SIG-M5 treated with dmso at 0.1 percent for 504 hours (cell line): ENCODE results near the gene CELF1.
"Not testable (repeated sequence)": the region's sequence is repeated elsewhere in the genome, so short reads cannot be mapped to it uniquely, and the experiment has no call there.

ENCODE experiments used
- DNase-seq: peaks from one replicate; lab custom pipeline; 2025; ENCODE audit not compliant: unreplicated experiment; lab: John Stamatoyannopoulos, UW

Gene CELF1

DNA sequence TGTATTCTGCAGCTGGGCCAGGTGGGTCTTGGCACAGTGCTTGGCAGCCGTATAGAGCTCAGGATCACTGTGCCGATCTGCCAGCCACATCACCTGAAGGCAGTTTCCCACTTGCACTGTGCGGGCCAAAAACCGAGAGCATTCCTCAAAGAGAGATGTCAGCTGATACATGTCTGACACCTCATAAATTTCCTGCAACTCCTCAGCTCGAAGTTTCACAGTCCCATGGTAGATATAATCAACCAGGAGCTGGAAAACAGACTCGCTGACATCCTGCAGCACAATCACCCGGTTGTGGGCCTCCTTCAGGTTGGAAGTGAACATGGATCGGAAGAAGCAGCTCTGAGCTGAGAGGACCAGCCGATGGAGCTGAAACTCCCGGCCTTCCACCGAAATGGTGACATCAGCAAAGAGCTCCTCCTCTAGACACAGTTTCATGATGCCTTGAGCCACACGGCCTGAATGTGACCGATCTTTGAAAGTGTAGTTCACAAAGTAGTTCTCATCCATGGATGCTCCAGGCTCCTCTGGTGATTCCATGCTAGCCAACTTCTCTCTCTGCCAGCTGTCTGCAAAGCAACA, 24.6 kb upstream of the CELF1 start:
- no peak for DNase-seq

DNA sequence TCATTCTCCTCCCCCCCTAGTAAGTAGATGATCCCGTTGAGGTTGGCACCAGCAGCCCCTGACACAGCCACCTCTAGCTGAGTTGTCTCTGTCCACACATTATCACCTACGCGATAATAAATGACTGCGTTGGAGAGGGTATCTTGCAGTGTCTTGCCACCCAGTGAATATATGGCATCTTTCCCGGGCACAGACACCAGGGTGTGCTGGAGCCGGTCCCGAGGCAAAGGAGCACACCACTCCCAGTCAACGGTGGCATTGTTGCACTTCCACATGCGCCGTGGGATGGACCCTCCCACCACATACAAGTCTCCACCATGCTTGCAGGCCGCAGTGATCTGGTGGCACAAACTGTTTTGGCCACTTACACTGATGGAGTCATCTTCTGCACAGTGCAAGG, 20.4 kb upstream of the CELF1 start:
- no peak for DNase-seq

DNA sequence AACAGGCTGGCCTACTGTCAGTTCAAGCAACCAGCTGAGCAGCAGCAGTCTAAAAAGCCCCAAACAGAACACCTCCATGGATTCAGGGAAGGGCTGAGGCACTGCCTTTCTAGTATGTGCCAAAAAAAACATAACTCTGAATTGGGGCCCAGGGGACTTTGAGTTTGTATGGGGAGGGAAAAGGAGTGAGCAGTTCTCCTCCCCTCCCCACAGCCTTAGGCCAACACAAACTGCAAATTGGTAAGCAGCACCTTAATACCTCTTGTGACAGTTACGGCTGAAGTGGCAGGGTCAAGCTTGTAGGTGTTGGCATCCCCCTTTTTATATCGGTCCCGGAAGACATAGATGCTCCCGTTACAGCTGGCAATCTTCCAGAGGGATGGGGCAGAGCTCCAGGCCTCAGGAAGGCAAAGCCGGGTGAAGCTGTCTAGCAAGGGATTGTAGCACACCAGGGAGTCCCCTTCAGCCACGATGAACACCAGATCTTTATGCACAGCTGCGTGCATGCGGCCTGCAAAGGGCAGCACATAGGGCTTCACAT, 19.9 kb upstream of the CELF1 start:
- DNase-seq: no peak

DNA sequence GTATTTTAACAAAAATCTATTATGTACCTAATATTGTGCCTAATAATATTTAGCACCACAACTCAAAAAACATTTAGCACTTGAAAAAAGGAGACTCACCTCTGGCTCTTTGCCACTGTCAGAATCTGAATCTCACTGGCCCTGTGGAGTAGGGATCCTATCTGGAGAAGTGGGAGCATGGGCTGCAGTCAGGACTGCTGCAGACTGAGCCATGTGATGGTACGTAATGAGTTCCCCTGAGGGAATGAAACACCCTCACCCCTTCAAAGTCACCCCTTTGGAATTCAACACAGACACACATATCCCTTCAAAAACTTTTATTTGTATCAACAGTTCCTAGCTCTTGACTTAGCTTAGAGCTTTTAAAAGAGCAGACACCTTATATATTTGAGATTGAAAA, 19.0 kb upstream of the CELF1 start:
- no peak for DNase-seq

DNA sequence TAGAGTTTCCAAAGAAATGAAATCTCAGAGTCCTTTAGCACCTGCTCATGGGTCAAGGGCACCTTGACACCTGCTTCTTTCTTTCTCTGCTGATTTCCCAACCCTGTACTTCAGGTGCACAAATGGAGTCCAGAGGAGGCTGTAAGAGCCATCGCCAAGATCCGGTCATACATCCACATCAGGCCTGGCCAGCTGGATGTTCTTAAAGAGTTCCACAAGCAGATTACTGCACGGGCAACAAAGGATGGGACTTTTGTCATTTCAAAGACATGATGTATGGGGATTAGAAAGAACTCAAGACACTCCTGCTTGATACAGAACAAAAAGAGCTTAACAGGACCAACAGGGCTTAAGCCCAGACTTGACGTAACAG, 18.4 kb upstream of the CELF1 start:
- DNase-seq: no peak

DNA sequence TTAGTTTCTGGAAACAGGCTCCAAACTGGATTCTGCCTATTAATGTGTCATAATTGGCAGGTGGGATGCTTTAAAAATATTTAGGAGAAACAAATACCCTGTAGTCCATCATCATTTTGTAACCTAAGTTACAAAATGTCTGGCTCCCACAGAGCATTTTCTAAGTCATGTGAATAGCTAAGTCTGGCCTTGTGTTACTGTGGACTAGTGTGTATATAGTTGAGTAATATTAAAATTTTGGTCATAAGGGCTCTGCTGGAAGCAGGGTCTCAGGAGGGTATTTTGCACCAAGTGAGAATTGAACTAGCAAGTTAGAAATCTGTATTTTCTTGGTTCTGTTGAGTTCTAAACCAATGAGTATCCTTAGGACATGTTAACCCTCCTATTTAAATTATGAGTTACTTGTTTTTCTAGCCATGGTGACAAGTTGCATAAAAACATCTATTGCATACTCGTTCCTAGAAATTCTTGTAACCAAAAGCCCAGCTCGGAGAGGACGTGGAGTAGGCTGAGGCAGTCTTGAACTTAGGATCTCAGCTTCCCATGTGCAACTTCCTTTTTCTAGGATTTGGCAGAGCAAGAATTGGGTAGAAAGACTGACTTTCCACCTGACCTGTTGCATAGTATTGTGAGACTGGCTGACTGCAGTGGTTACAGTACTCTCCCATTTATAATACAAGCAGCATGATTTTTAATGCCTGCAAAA, 17.9 kb upstream of the CELF1 start:
- DNase-seq: no peak

DNA sequence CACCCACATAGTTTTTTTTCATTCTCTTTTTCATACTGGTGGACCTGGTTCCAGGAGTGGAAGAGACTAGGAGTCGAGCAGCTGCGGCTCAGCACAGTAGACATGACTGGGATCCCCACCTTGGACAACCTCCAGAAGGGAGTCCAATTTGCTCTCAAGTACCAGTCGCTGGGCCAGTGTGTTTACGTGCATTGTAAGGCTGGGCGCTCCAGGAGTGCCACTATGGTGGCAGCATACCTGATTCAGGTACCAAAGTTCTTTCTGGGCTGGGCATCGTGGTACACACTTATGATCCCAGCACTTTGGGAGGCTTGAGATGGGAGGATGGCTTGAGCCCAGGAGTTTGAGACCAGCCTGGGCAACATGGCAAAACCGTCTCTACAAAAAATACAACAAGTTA, 16.7 kb upstream of the CELF1 start:
- no peak for DNase-seq

DNA sequence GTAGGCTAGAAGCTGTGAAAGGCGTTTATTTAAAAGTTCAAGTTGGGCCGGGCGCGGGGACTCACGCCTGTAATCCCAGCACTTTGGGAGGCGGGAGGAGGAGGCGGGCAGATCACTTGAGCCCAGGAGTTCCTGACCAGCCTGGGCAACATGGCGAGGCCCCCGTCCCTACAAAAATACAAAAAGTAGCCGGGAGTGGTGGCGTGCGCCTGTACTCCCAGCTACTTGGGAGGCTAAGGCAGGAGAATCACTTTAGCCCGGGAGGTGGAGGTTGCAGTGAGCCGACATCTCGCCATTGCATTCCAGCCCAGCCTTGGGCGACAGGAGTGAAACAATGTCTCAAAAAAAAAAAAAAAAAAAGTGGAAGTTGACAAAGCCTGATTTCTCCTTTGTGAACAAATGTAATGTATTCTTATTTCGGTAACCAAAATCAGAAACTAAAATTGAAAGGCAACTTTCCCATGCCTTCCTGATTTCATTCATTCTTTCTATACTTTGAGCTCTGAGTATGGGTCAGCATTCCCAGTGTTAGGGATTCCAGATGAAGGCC, 13.3 kb upstream of the CELF1 start:
- DNase-seq: no peak

DNA sequence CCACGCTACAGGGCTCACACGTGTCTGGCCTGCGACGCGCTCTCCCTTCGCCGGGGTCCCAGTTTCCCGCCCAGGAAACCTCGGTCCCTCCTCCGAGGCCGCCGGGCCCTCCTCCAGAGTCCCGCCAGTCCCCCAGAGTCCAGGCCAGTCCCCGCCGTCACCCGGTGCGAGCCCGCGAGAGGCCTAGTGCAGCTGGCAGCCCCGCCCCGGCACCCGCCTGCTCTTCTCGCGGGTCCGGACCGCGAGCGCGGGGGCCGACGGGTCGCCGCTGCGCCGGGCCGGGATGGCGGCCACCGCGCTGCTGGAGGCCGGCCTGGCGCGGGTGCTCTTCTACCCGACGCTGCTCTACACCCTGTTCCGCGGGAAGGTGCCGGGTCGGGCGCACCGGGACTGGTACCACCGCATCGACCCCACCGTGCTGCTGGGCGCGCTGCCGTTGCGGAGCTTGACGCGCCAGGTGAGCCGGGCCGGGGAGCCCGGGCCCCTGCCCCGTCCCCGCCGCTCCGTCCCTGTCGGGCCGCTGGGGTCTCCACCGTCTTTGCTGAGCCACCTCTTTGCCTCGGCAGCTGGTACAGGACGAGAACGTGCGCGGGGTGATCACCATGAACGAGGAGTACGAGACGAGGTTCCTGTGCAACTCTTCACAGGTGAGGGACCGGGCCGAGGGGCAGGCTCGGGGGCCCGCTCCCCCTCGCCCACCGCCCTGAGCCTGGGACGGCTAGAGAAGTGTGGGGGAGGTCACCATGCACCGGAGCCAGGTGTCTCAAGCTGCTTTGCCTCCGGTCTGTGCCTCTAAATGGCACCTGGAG, 12.6 kb upstream of the CELF1 start, which contains the start of gene PTPMT1:
Gene PTPMT1, plus strand, starts transcription at position 260 of the 809 bp plus-strand sequence. Its CDS starts 24 bp downstream, at position 284.
- peak; percentile 45 for DNase-seq

DNA sequence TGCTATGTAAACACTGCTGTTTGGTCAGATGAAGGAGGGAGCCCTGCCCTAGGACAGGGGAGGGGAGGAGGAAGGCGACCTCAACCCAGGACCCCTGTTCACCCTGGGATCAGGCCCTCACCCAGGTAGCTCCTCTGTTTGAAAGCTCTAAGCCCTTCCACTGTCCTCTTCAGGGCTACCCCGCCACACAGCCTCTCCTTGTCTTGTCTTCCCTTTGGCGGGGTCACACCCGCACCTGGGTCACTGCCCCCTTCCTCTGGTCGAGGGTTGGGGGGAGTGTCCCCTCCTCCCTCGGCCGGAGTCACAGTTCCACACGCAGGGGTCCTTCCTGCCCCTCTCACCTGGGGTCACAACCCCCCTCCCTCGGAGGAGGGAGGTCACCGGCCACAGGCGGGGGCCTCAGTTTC, 12.0 kb upstream of the CELF1 start:
- DNase-seq: no peak

DNA sequence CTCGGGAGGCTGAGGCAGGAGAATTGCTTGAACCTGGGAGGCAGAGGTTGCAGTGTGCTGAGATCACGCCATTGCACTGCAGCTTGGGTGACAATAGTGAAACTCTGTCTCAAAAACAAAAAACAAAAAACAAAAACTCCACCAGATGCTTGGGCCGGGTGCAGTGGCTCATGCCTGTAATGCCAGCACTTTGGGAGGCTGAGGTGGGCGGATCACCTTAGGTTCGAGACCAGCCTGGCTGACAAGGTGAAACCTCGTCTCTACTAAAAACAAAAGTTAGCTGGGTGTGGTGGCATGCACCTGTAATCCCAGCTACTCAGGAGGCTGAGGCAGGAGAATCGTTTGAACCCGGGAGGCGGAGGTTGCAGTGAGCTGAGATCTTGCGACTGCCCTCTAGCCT, 11.4 kb upstream of the CELF1 start:
- DNase-seq: not testable (repeated sequence)

DNA sequence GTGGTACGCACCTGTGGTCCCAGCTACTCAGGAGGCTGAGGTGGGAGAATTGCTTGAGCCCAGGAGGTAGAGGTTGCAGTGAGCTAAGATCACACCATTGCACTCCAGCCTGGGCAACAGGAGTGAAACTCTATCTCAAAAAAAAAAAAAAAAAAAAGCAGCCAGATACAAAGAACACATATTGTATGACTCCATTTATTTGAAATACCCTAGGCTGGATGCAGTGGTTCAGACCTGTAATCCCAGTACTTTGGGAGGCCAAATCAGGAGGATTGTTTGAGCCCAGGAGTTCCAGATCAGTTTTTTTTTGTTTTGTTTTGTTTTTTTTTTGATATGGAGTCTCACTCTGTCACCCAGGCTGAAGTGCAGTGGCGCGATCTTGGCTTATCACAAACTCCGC, 9.5 kb upstream of the CELF1 start:
- not testable (repeated sequence) for DNase-seq

DNA sequence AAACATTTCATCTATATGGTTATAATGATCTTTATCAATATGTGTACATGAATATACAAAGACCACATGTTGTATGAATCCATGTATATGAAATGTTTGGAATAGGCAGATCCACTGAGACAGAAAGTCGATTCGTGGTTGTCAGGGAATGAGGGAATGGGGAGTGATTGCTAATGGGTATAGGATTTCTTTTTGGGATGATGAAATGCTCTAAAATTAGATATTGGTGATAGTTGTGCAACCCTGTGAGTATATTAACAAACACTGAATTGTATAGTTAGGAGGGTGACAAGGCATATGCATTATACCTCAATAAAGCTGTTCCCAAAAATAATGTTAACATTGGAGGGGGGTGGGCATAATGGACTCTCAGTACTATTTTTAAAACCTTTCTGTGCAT, 7.5 kb upstream of the CELF1 start:
- peak; percentile 62 for DNase-seq

DNA sequence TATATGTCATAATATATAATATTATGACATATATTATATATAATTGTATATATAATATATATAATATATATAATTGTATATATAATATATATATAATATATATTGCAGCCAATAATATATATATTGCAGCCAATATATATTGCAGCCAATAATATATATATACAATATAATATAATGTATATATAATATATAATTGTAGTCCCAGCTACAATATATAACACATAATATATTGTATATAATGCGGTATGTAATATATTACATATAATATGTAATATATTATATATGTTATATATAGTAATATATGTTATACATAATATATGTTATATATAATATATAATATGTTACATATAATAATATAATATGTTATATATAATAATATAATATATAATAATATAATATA, 5.8 kb upstream of the CELF1 start:
- no peak for DNase-seq

DNA sequence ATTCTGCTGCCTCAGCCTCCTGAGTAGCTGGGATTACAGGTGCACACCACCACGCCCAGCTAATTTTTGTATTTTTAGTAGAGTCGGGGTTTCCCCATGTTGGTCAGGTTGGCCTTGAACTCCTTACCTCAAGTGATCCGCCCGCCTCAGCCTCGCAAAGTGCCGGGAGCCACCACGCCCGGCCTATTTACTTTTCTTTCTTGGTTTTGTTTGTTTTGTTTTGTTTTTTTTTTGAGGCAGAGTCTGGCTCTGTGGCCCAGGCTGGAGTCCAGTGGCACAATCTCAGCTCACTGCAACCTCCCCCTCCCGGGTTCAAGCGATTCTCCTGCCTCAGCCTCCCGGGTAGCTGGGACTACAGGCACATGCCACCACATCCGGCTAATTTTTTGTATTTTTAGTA, 4.1 kb upstream of the CELF1 start:
- not testable (repeated sequence) for DNase-seq

DNA sequence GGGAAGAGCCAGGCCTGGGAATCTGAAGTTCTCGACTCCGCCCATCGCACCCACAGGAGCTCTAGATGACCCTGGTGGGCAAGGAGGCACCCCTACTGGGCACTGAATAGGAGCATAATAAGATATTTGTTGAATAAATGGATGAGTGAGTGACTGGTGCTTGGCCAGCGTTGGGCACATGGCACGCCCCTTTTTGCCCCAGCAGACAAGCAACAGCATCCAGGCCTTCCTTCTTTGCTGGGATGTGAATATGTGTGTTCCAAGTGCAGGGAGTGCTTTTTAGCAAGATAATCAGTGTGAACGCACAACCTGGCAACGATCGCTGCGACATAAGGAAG, 443 bp upstream of the CELF1 start:
- DNase-seq: no peak

DNA sequence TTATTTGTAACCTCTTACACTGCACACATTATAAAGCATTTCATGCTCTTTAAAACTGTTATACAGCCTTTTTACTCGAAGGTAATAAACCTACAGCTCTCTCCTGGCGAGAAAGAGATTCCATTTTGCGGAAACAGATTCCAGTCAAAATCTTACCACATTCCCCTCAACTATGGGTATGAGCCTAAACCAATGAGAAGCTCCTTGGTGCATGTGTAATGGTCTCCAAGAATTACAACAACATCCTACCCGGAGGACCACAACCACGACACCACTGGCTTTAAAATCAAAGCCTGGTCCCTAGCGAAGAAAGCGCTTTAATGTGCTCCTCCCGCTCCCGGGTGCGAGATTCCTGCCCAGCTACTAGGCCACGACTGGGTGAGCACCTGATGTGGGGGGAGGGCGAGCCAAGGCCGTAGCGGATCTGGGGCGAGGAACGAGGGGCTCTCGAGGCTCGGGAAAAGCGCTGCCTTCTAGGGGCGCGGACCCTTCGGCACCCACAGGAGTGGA, 821 bp downstream of the CELF1 start:
- peak; percentile 32 for DNase-seq

DNA sequence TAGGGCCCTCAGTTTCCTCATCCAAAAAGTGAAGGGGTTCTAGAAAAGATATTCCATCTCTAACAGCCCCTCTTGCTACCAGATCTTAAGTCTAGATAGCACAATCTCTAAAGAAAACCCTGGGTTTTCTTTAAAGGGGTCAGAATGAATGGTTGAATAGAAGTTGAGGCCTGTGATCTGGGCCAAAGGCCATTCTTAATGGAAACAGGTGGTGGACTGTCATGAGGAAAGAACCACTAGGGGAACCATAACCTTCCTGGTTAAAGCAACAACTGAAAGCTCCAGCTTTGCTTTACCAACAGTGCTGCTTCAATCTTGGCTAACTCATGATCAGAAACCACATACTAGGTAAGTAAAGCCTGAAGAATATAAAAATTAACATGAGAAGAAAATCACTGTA, 1.8 kb downstream of the CELF1 start:
- DNase-seq: peak; percentile 50

DNA sequence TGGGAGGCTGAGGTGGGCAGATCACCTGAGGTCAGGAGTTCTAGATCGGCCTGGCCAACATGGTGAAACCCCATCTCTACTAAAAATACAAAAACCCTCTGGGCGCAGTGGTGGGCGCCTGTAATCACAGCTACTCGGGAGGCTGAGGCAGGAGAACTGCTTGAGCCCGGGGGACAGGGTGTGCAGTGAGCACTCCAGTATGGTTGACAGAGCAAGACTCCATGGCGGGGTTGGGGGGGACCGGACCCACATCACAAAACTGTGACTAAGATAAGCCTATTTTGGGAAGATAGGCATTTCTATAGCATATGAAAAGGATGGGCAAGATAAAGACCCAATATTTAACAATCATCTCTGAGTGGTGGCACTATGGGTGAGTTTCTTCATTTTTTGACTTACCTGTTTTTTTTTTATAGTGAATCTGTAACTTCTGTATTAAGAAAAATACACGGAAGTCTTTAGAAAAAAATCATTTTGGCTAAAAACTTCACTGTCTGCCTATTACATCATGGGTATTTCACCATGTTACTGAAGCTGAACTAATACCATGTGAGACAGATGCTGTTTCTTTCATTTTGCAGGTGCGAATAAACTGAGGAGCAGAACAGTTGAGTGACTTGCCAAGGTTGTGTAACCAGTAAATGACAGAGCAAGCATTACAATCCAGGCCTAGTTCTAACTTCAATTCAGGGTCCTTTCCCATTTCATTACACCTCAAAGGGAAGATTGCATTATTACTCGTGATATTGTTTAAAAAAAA, 2.5 kb downstream of the CELF1 start:
- DNase-seq: peak; percentile 38

DNA sequence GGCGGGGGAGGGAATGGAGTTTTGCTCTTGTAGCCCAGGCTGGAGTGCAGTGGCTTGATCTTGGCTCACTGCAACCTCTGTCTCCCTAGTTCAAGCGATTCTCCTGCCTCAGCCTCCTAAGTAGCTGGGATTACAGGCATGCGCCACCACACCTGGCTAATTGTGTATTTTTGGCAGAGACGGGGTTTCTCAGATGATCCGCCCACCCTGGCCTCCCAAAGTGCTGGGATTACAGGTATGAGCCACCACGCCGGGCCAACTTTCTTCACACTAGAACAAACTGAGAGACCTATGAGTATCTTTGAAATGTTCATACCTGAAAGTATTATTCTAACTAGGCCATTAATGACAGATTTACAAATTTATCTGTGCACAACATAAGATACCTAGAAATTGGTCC, 6.7 kb downstream of the CELF1 start:
- not testable (repeated sequence) for DNase-seq

DNA sequence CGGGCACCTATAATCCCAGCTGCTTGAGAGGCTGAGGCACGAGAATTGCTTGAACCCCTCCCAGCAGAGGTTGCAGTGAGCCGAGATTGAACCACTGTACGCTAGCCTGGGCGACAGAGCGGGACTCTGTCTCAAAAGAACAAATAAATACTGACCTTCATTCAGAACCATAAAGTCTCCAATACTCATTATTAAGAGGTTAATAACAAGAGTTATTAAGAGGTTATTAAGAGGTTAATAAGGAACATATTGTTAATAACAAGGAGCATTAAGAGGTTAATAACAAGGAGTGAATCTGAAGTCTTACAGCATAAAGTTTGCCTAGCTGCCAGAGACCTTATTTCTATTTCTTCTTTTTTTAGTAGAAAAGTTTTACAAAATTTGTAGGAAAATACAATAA, 7.6 kb downstream of the CELF1 start:
- DNase-seq: no peak
